Esophagus squamous epithelium (tissue), 5 donors: ENCODE results near the gene SACM1L. TPM values are rescaled to one million over a fixed set of nuclear protein-coding genes. Genes with fewer than 3 reads are reported as not detected.

Source experiments
- DNase-seq: peaks from one replicate; lab custom pipeline; 2025; lab: John Stamatoyannopoulos, UW
- H3K27ac ChIP-seq, 4 donors: fragments of 200-600 bp; sonication (generic); one replicate each; pipeline ENCODE4 v1.5.1; 2016 to 2019; ENCODE audit warnings: mild to moderate bottlenecking in 1 of 4
- H3K27me3 ChIP-seq, 4 donors: fragments of 200-600 bp; sonication (generic); 1 replicate in 3 of 4; 2 replicates in 1 of 4; pipeline versions ENCODE4 v1.5.1 to v1.6.0; 2017 to 2021; ENCODE audit warnings: antibody characterized with exemption in 1 of 4
- H3K36me3 ChIP-seq, 3 donors: fragments of 200-600 bp; sonication (generic); one replicate each; pipeline ENCODE4 v1.5.1; 2016 to 2019
- H3K4me1 ChIP-seq, 3 donors: fragments of 200-600 bp; sonication (generic); one replicate each; pipeline ENCODE4 v1.5.1; 2017 to 2019
- H3K4me3 ChIP-seq, 4 donors: fragments of 200-600 bp; sonication (generic); 1 replicate in 3 of 4; 2 replicates in 1 of 4; pipeline ENCODE4 v1.5.1; 2016 to 2019; ENCODE audit warnings: mild to moderate bottlenecking in 2 of 4, moderate library complexity in 1 of 4
- H3K9me3 ChIP-seq, 3 donors: fragments of 200-600 bp; sonication (generic); one replicate each; pipeline ENCODE4 v1.5.1; 2016 to 2019
- POLR2A ChIP-seq, 4 donors: fragments of 450-650 bp; IDR thresholded peaks; one replicate each; pipeline ENCODE4 v1.6.1; 2017; ENCODE audit warnings: antibody characterized with exemption in 4 of 4, mild to moderate bottlenecking in 4 of 4, moderate library complexity in 3 of 4
- WGBS, 2 donors: methylation state at CpG; one replicate each; pipeline ENCODE4 v1.1.5; 2018; 5-methylcytosine and 5-hydroxymethylcytosine counted together
- intact Hi-C: fragments of 100-400 bp; cut with DNase I; formaldehyde crosslinking; loops from one replicate; pipeline ENCODE4 v1.15.0; 2022
- total RNA-seq, 4 donors: library from RNA; depleted of rRNA; stranded (reverse); fragments of >200 nt; gene quantifications; one replicate each; pipeline ENCODE4 v1.1.0, GENCODE V29; 2016
- TF ChIP-seq, protein P1 (sequence below), 6 experiments: fragments of 450-650 bp in 4 of 6; fragments of 200-600 bp in 2 of 6; sonication (generic) in 2 of 6; IDR thresholded peaks; one replicate each; pipeline ENCODE4 v1.5.1; 2016 to 2019; ENCODE audit warnings: antibody characterized with exemption in 6 of 6, mild to moderate bottlenecking in 4 of 6, moderate library complexity in 4 of 6
- donor health status: DM: yes; HTN: yes; CAD: no.

Gene SACM1L
- total RNA-seq, 4 donors from 2014 or later = 22.7 to 42.2 (median 27.2) TPM

DNA sequence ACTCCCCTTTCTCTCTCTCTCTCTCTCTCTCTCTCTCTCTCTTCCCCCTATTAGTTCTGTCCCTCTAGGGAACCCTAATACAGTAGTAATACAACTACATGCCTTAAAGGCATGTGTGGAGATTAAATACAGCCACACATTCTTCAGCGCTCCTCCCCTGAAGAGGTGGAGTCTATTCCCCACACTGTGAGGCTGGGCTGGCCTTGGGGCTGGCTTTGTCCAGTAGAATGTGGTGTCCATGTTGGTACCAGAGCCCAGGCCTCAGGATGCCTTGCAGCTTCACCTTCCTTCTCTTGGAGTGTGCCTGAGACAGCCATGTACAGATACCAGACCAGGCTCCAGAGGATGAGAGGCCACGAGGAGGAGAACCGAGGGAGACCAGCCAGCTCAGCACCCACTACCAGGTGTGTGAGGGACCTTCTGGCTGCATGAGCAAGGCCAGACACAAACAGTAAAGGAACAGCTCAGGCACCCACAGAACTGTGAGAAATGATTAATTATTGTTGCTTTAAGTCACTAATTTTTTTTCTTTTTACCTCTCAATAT lies 96.5 kb downstream of the SACM1L start:
- 81 to 83% methylated on average over 2 of the region's 3 CpGs for WGBS, 2 donors

DNA sequence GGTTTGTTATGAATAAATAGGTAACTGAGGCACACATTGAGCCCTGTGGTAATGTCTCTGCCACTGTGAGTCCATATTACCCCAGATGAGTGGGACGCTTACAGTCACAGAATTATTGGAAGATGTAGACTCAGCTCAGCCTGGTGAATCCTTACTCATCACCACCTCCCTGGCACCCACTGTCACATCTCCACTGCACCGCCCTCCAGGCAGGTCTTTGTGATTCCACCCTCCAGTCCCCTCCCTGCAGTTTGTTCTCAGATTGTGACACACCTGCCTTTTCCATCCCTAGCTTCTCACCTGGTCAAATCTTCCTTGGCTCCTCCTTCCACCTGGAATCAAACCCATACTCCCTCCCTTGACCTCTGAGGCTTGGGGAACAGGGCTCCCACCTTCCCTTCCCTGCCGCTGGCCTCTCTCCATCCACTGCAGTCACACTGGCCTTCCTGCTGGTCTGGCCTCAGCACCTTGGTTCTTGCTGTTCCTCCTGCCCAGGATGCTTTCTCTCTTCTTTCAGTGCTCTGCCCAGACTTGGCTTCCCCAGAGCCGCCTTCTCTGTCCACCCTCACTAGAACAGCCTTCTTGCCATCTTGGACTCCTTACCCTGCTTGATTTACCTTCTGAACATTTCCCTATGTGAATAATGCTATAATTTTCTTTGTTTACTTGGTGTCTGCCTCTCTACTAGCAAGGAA lies 97.8 kb downstream of the SACM1L start:
- TF ChIP-seq, protein P1, sequence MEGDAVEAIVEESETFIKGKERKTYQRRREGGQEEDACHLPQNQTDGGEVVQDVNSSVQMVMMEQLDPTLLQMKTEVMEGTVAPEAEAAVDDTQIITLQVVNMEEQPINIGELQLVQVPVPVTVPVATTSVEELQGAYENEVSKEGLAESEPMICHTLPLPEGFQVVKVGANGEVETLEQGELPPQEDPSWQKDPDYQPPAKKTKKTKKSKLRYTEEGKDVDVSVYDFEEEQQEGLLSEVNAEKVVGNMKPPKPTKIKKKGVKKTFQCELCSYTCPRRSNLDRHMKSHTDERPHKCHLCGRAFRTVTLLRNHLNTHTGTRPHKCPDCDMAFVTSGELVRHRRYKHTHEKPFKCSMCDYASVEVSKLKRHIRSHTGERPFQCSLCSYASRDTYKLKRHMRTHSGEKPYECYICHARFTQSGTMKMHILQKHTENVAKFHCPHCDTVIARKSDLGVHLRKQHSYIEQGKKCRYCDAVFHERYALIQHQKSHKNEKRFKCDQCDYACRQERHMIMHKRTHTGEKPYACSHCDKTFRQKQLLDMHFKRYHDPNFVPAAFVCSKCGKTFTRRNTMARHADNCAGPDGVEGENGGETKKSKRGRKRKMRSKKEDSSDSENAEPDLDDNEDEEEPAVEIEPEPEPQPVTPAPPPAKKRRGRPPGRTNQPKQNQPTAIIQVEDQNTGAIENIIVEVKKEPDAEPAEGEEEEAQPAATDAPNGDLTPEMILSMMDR (IDR thresholded peaks at IDR 0.05) = no peak
- no peak for TF ChIP-seq POLR2A (IDR thresholded peaks at IDR 0.05)
- Histone ChIP-seq H3K9me3 (peaks cover 0 to 4% (median 0%) of the 10 kb centered on the region in 3 donors), H3K27me3 (peaks cover 0 to 8% (median 0%) of the 10 kb centered on the region in 4 donors), H3K4me3 (no peak overlapping the region), H3K4me1 (no peaks in the 10 kb centered on the region), H3K27ac (no peak overlapping the region), H3K36me3 (no peaks in the 10 kb centered on the region)
- no peak for DNase-seq
- intact Hi-C loops = no loop called here
- WGBS, 2 donors = 81 to 87% methylated on average over 4 of the region's 4 CpGs

More for the DNA sequence above, 96.5 kb downstream of the SACM1L start:
- Histone ChIP-seq H3K9me3 (peaks cover 0 to 4% (median 0%) of the 10 kb centered on the region in 3 donors), H3K27me3 (peaks cover 0 to 8% (median 0%) of the 10 kb centered on the region in 4 donors), H3K36me3 (no peaks in the 10 kb centered on the region), H3K4me3 (no peak overlapping the region), H3K4me1 (no peaks in the 10 kb centered on the region), H3K27ac (no peak overlapping the region)
- TF ChIP-seq POLR2A (IDR thresholded peaks at IDR 0.05) = no peak
- TF ChIP-seq, protein P1 (IDR thresholded peaks at IDR 0.05) = no peak
- DNase-seq = no peak
- intact Hi-C loops = no loop called here

DNA sequence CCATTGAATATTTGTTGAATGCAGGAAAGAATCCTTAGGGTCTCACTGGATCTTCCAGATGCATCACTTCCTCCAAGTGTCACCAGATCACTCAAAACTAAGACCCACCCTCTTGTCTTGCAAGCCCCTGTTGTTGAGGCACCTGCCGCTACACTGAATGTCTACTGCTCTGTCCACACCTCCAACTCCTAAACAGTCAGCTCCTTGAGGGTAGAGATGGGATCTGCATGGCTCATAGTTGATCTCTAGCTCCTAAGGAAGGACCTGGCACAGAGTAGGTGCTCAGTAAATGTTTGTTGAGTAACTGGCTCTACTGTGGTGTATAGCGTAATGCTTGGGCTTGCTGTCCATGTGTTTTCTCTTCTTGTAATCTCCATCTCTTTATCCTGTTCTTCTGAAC lies 98.4 kb downstream of the SACM1L start:
- intact Hi-C loops = no loop called here
- no peak overlapping the region for H3K27ac ChIP-seq
- no peaks in the 10 kb centered on the region for H3K4me1 ChIP-seq
- peaks cover 0 to 14% (median 0%) of the 10 kb centered on the region in 4 donors for H3K27me3 ChIP-seq
- DNase-seq = no peak
- WGBS, 2 donors = 90 to 100% methylated on average over 2 of the region's 2 CpGs
- peaks cover 0 to 4% (median 0%) of the 10 kb centered on the region in 3 donors for H3K9me3 ChIP-seq
- H3K36me3 ChIP-seq = no peaks in the 10 kb centered on the region
- TF ChIP-seq, protein P1 (IDR thresholded peaks at IDR 0.05) = no peak
- TF ChIP-seq POLR2A (IDR thresholded peaks at IDR 0.05) = no peak
- H3K4me3 ChIP-seq = no peak overlapping the region

DNA sequence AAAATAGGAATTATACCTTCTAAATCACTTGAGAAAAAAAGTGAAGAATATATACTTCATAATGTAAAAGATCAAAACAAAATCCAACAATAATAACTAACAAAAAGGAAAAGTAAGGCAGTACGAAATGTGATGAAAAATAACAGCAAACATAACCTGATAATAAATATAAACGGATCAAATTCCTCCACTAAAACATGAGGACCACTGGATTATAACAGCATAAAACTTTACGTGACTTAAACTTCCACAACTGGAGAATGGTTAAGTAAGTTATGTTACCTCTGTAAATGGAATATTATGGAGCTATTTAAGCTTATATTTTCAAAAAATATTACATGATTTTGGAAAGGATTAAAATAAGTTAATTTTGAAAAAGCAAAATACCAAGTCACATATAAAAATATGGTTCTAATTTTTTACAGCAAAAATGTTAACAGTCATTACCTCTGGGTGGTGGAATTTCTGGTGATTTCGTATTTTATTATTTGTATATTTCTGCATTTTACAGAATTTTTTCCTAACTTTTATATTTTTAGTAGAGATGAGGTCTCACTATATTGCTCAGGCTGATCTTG lies 100.1 kb downstream of the SACM1L start:
- Histone ChIP-seq H3K36me3 (no peaks in the 10 kb centered on the region), H3K4me1 (no peaks in the 10 kb centered on the region), H3K27ac (no peak overlapping the region), H3K9me3 (peaks cover 0 to 4% (median 0%) of the 10 kb centered on the region in 3 donors), H3K27me3 (peaks cover 0 to 29% (median 0%) of the 10 kb centered on the region in 4 donors), H3K4me3 (no peak overlapping the region)
- intact Hi-C loops = no loop called here
- DNase-seq = no peak
- 77 to 79% methylated on average over 4 of the region's 4 CpGs for WGBS, 2 donors
- TF ChIP-seq POLR2A (IDR thresholded peaks at IDR 0.05) = no peak
- TF ChIP-seq, protein P1 (IDR thresholded peaks at IDR 0.05) = no peak

DNA sequence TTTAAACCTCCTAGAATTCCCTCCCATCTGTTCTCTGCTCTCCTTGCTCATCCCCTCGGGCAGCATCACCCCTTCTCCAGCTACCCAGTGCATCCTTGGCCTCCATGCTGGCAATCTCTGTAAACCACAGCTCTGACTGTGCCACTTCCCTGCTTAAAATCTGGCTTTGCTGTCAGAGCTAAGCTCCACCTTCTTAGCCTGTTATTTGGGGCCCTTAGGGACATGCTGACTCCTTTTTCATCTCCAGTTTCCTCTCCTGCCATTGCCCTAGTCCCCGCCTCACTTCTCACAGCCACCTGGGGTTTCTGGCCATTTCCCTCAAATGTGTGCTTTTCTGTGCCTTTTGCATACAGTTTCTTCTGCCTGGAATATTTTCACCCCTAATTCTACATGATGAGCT lies 101.4 kb downstream of the SACM1L start:
- peaks cover 0 to 42% (median 2%) of the 10 kb centered on the region in 4 donors for H3K27me3 ChIP-seq
- no peaks in the 10 kb centered on the region for H3K36me3 ChIP-seq
- H3K4me1 ChIP-seq = peaks cover 0 to 3% (median under 1%) of the 10 kb centered on the region in 3 donors
- no peak overlapping the region for H3K27ac ChIP-seq
- peaks cover 0 to 4% (median 0%) of the 10 kb centered on the region in 3 donors for H3K9me3 ChIP-seq
- intact Hi-C loops = no loop called here
- no peak for DNase-seq
- no peak for TF ChIP-seq POLR2A (IDR thresholded peaks at IDR 0.05)
- TF ChIP-seq, protein P1 (IDR thresholded peaks at IDR 0.05) = no peak
- no peak overlapping the region for H3K4me3 ChIP-seq
- WGBS, 2 donors = 65 to 76% methylated on average over 2 of the region's 2 CpGs
